Adrenal gland (tissue), 12 donors: ENCODE measurements around the gene BCLAF1. TPM values are rescaled to one million over a fixed set of nuclear protein-coding genes. Genes with fewer than 3 reads are reported as not detected.

Experiments
- DNase-seq, 7 donors: peaks; one replicate each; pipeline ENCODE4 v3.0.0-alpha.2; 2019 to 2020
- H3K27ac ChIP-seq, 5 donors: fragments of 200-600 bp; sonication (generic) in 4 of 5; 1 replicate in 3 of 5; 2 replicates in 2 of 5; pipeline versions ENCODE4 v1.5.1 to v1.8.0; 2016 to 2020; ENCODE audit warnings: mild to moderate bottlenecking in 1 of 5
- H3K27me3 ChIP-seq: fragments of 200-600 bp; 2 replicates; pipeline ENCODE4 v1.8.0; 2021
- H3K36me3 ChIP-seq, 2 donors: fragments of 200-600 bp; replicated peaks in 1 of 2; 1 replicate in 1 of 2; 2 replicates in 1 of 2; pipeline versions ENCODE4 v1.5.1 to v1.8.0; 2018 to 2022
- H3K4me1 ChIP-seq, 2 donors: fragments of 200-600 bp; replicated peaks in 1 of 2; 1 replicate in 1 of 2; 2 replicates in 1 of 2; pipeline versions ENCODE4 v1.5.1 to v1.8.0; 2018 to 2021
- H3K4me3 ChIP-seq, 4 donors: fragments of 200-600 bp; sonication (generic) in 3 of 4; one replicate each; pipeline ENCODE4 v1.5.1; 2016 to 2018
- H3K9me3 ChIP-seq, 3 donors: fragments of 200-600 bp; sonication (generic) in 1 of 3; replicated peaks in 1 of 3; 1 replicate in 2 of 3; 2 replicates in 1 of 3; pipeline versions ENCODE4 v1.5.1 to v1.8.0; 2016 to 2021
- POLR2A ChIP-seq, 2 donors: fragments of 450-650 bp; IDR thresholded peaks; one replicate each; pipeline ENCODE4 v1.6.1; 2017; ENCODE audit warnings: antibody characterized with exemption in 2 of 2, mild to moderate bottlenecking in 2 of 2, moderate library complexity in 1 of 2
- WGBS, 4 donors: extraction: QIAGEN DNeasy Blood & Tissue Kit in 2 of 4; methylation state at CpG; one replicate each; pipeline versions ENCODE4 v1.1.5 to v1.1.7; 2013 to 2017; 5-methylcytosine and 5-hydroxymethylcytosine counted together
- intact Hi-C, 2 donors: fragments of 100-400 bp; cut with DNase I; formaldehyde crosslinking; loops; one replicate each; pipeline versions ENCODE4 v1.14.1 to v1.15.0; 2022 to 2023
- polyA plus RNA-seq, 3 donors: library from polyadenylated mRNA; stranded (reverse); fragments of 200-250 nt in 2 of 3; fragments of 350-450 nt in 1 of 3; fragmentation: Illumina TruSeq in 1 of 3; extraction: RNeasy Lipid Tissue Mini Kit (QIAGEN cat#74804) in 1 of 3; gene quantifications; one replicate each; pipeline ENCODE4 v1.2.3, GENCODE V29; 2013 to 2014
- total RNA-seq, 9 donors: library from RNA; depleted of rRNA in 4 of 9; stranded (reverse); fragments of >200 nt in 4 of 9; fragments of 120-200 nt in 1 of 9; fragmentation: NEBNext Ultra II Directional in 1 of 9; extraction: Animal tissue kit (Norgen Biotek cat#: 25700) in 1 of 9; gene quantifications; one replicate each; pipeline versions ENCODE4 v1.1.0 to v1.2.4, GENCODE V29; 2013 to 2023
- TF ChIP-seq, protein P1 (sequence below), 6 experiments: fragments of 450-650 bp in 4 of 6; fragments of 200-600 bp in 2 of 6; sonication (generic) in 1 of 6; IDR thresholded peaks; 1 replicate in 5 of 6; 2 replicates in 1 of 6; pipeline versions ENCODE4 v1.5.1 to v1.8.0; 2016 to 2021; ENCODE audit warnings: antibody characterized with exemption in 6 of 6, mild to moderate bottlenecking in 2 of 6, moderate library complexity in 1 of 6
- donor health status: healthy with polysubstance abuse.
- donor health status: Bipolar disorder and iron deficiency.
- donor health status: DM: yes; HTN: yes; CAD: no.
- donor health status: DM: no; HTN: no; CAD: no.
- donor health status: DM: no; HTN: no; CAD: no.
- donor health status: DM: yes; HTN: yes; CAD: no.

The BCLAF1 gene
- total and polyA plus RNA-seq, 12 donors, result 27.7 to 210 (median 112) TPM

DNA sequence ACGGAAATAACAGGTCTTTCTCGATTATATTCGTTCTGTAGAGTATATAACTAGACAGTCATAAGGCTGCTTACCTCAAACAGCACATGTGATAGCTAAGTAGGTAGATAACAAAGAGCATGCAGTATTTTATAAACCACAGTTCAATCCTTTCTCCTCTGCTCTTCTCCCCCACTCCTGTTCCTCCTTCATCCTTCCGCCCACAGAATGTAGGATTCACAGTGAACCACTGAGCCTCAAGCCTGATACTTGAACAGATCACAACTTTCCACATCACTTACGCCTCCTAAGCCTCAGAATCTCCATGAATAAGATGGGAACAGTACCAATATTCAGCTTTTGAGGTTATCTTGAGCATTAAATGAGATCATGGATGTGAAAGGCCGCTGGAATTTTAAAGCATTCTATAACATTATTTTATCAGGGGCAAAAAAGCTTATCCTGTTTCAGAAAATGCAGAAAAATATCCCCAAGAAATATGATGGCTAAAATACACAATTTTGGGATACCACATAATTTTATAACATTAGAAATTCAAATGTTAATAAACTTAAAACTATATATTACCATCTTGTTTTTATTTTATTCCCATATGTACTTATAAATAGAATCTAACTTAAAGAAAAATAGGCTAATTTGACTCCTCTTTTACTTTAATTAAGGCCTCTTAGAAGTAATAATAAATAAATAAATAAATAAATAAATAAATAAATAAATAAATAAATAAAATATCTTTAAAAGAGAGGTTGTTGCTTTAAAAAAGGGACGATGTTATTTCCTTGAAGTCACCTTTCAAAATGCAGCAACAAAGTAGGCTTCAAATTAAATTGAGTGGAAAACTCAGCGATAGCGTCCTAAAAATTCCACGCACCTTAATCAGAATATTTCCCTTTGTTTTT lies 72.9 kb downstream of the BCLAF1 start:
- H3K9me3 ChIP-seq, result no peaks in the 10 kb centered on the region
- H3K4me1 ChIP-seq, result no peaks in the 10 kb centered on the region
- no peak overlapping the region for H3K27ac ChIP-seq
- no peak overlapping the region for H3K4me3 ChIP-seq
- H3K36me3 ChIP-seq, result no peaks in the 10 kb centered on the region
- TF ChIP-seq, protein P1, sequence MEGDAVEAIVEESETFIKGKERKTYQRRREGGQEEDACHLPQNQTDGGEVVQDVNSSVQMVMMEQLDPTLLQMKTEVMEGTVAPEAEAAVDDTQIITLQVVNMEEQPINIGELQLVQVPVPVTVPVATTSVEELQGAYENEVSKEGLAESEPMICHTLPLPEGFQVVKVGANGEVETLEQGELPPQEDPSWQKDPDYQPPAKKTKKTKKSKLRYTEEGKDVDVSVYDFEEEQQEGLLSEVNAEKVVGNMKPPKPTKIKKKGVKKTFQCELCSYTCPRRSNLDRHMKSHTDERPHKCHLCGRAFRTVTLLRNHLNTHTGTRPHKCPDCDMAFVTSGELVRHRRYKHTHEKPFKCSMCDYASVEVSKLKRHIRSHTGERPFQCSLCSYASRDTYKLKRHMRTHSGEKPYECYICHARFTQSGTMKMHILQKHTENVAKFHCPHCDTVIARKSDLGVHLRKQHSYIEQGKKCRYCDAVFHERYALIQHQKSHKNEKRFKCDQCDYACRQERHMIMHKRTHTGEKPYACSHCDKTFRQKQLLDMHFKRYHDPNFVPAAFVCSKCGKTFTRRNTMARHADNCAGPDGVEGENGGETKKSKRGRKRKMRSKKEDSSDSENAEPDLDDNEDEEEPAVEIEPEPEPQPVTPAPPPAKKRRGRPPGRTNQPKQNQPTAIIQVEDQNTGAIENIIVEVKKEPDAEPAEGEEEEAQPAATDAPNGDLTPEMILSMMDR (IDR thresholded peaks at IDR 0.05), result no peak
- no peak for TF ChIP-seq POLR2A (IDR thresholded peaks at IDR 0.05)
- WGBS, 4 donors, result 85 to 88% (median 86%) methylated on average over 10 of the region's 10 CpGs
- intact Hi-C loops, result no loop called here
- DNase-seq, result no peak
- H3K27me3 ChIP-seq, result no peaks in the 10 kb centered on the region

DNA sequence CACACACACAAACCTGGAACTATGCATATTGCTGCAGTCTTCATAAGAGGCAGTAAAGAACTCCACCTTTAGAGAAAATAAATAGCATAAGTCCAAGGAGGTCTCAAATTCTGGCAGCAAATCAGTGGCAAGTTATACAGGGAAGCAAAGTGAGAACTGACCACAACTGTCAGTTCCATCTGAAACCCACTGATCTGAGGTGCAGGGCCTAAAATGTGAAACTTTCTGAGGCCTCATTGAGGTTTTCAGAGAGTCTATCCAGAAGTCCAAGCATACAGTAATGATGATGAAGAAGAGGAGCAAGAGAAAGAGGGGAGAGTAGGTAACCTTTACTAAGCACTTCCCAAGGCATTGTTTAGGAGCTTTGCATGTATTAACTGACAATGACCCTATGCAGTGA lies 75.8 kb downstream of the BCLAF1 start:
- Histone ChIP-seq H3K4me3 (no peak overlapping the region), H3K9me3 (no peaks in the 10 kb centered on the region), H3K27me3 (no peaks in the 10 kb centered on the region), H3K27ac (no peak overlapping the region), H3K36me3 (no peaks in the 10 kb centered on the region), H3K4me1 (no peaks in the 10 kb centered on the region)
- TF ChIP-seq POLR2A (IDR thresholded peaks at IDR 0.05), result no peak
- TF ChIP-seq, protein P1 (IDR thresholded peaks at IDR 0.05), result no peak
- no peak for DNase-seq
- intact Hi-C loops, result no loop called here

DNA sequence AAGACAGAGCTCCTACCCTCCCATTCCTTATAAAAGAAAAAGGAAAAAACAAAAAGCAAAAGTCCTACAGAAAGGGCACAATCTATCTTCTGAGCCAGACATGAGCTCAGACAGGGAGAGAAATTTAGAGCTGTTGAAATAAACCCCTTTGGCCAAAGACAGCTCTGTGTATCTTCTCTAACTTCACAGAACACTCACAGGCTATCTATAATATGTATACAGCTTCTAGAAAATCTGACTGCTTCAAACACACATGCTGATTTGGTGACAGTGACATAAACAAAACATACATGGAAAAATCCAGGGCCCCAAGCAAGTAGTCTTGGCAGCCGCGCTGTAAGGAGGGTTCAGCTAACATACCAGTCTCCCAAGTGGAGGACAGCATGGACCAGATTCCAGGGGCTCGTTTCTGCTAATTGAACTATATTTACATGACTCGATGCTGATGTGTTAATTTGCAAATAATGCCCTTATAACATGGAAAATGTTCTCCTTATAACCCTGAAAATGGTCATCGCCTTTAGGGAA lies 76.6 kb downstream of the BCLAF1 start:
- no peaks in the 10 kb centered on the region for H3K36me3 ChIP-seq
- H3K27ac ChIP-seq, result no peak overlapping the region
- no peaks in the 10 kb centered on the region for H3K27me3 ChIP-seq
- no peak overlapping the region for H3K4me3 ChIP-seq
- no peak for DNase-seq
- WGBS, 4 donors, result 83 to 93% (median 87%) methylated on average over 5 of the region's 5 CpGs
- H3K9me3 ChIP-seq, result no peaks in the 10 kb centered on the region
- no peaks in the 10 kb centered on the region for H3K4me1 ChIP-seq
- intact Hi-C loops, result no loop called here
- TF ChIP-seq POLR2A (IDR thresholded peaks at IDR 0.05), result no peak
- TF ChIP-seq, protein P1 (IDR thresholded peaks at IDR 0.05), result no peak

DNA sequence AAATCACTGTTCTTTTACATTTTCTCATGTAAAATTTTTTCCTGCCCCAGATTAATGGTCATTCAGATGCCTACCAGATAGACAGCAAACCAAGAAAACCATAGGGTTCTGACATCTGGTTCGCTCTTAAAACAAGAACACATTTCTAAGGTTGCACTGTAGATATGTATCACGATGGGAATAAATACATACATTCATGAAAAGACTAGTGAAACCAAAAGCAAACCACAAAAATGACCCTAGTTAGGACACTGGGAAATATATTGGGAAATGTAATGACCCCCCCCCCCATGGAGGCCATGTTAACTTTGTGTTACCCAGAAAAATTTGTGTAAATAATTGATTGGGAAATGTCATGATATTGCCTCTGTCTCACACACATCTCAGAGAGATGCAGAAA lies 77.0 kb downstream of the BCLAF1 start:
- intact Hi-C loops, result no loop called here
- WGBS, 4 donors, result 95 to 100% (median 98%) methylated on average over 2 of the region's 2 CpGs
- H3K27ac ChIP-seq, result no peak overlapping the region
- no peaks in the 10 kb centered on the region for H3K27me3 ChIP-seq
- H3K9me3 ChIP-seq, result no peaks in the 10 kb centered on the region
- no peak for DNase-seq
- TF ChIP-seq, protein P1 (IDR thresholded peaks at IDR 0.05), result no peak
- no peak for TF ChIP-seq POLR2A (IDR thresholded peaks at IDR 0.05)
- no peaks in the 10 kb centered on the region for H3K36me3 ChIP-seq
- no peaks in the 10 kb centered on the region for H3K4me1 ChIP-seq
- H3K4me3 ChIP-seq, result no peak overlapping the region
